Measurements from ENCODE around the gene MAN2B2.

- TF ChIP-seq POLR2A (IDR thresholded peaks at IDR 0.05; ENCODE audit: low read depth, low read length) (no peak), TAF1 (IDR thresholded peaks at IDR 0.05; ENCODE audit: borderline replicate concordance, low read depth, low read length) (no peak)
Measured at GRCh38 chr4:6555519-6555918, 19.5 kb upstream of the MAN2B2 start.
